Measurements from ENCODE around the gene SLC22A23.

- TF ChIP-seq BHLHE40 (IDR thresholded peaks at IDR 0.05; ENCODE audit: borderline replicate concordance) (no peak), ELF4 (IDR thresholded peaks at IDR 0.05) (no peak), SUZ12 (IDR thresholded peaks at IDR 0.05) (no peak), HDGF (IDR thresholded peaks at IDR 0.05; ENCODE audit: borderline replicate concordance) (no peak), SP1 (IDR thresholded peaks at IDR 0.05) (no peak), L3MBTL2 (conservative IDR thresholded peaks at IDR 0.05) (no peak), NFRKB (IDR thresholded peaks at IDR 0.05) (no peak)
Observed at GRCh38 chr6:3409699-3410384, 47.0 kb downstream of the SLC22A23 start.

All from HEK293T (cell line).